ENCODE results near the gene MEOX1. TPM values are rescaled to one million over a fixed set of nuclear protein-coding genes. Genes with fewer than 3 reads are reported as not detected.
A peak's percentile ranks its signal among the peaks of the same experiment; 100 is the strongest.

The MEOX1 gene
- total RNA-seq, 1 donor from 2014 or later: not detected

GRCh38 chr17:43695970-43696865 is 34.5 kb upstream of the MEOX1 start:
- Histone ChIP-seq H3K9me3 (ENCODE audit: insufficient read depth, low read depth, low read length) (peaks cover 6% of the 10 kb centered on the region), H3K9ac (ENCODE audit: low read length) (no peak overlapping the region), H3K36me3 (ENCODE audit: insufficient read depth, low read length) (no peaks in the 10 kb centered on the region), H3K4me1 (ENCODE audit: insufficient read depth, low read length) (peaks cover 16% of the 10 kb centered on the region), H3K27ac (ENCODE audit: low read depth, low read length) (no peak overlapping the region), H3K4me3 (ENCODE audit: insufficient read depth, low read depth, low read length) (no peak overlapping the region), H4K20me1 (ENCODE audit: insufficient read depth, low read length) (no peaks in the 10 kb centered on the region), H3K79me2 (ENCODE audit: insufficient read depth, low read length) (no peaks in the 10 kb centered on the region), H3K27me3 (ENCODE audit: insufficient read depth, low read length) (peaks cover 6% of the 10 kb centered on the region), H3K4me2 (ENCODE audit: low read length) (peak overlapping the region; percentile 23), H2AFZ (ENCODE audit: low read depth, low read length) (no peak overlapping the region)
- peaks cover 14% of the 10 kb centered on the region for H3K4me1 Mint-ChIP-seq (ENCODE audit: low read depth, unreplicated experiment)
- DNase-seq (ENCODE audit: low read depth) (peak; percentile 23), FAIRE-seq (no peak)
- no peaks in the 10 kb centered on the region for H3K36me3 Mint-ChIP-seq (ENCODE audit: low read depth, unreplicated experiment)
- H3K27me3 Mint-ChIP-seq (ENCODE audit: low read depth, unreplicated experiment): peaks cover 21% of the 10 kb centered on the region
- no peak overlapping the region for H3K4me3 Mint-ChIP-seq (ENCODE audit: unreplicated experiment)
- no peak overlapping the region for H3K27ac Mint-ChIP-seq (ENCODE audit: unreplicated experiment)
- peaks cover 11% of the 10 kb centered on the region for H3K9me3 Mint-ChIP-seq (ENCODE audit: unreplicated experiment)
- no peak for TF ChIP-seq EZH2 (IDR thresholded peaks at IDR 0.05; ENCODE audit: insufficient read depth, low read length)
- TF ChIP-seq CTCF (IDR thresholded peaks at IDR 0.05; ENCODE audit: insufficient read depth, low read depth, low read length): no peak

GRCh38 chr17:43694081-43694870 is 32.6 kb upstream of the MEOX1 start:
- DNase-seq (ENCODE audit: low read depth): peak; percentile 45
- H3K27ac ChIP-seq (ENCODE audit: low read depth, low read length): no peak overlapping the region
- no peaks in the 10 kb centered on the region for H4K20me1 ChIP-seq (ENCODE audit: insufficient read depth, low read length)
- no peak overlapping the region for H3K4me2 ChIP-seq (ENCODE audit: low read length)
- H3K9me3 Mint-ChIP-seq (ENCODE audit: unreplicated experiment): peaks cover 5% of the 10 kb centered on the region
- peak; percentile 5 for FAIRE-seq
- no peaks in the 10 kb centered on the region for H3K36me3 ChIP-seq (ENCODE audit: insufficient read depth, low read length)
- no peaks in the 10 kb centered on the region for H3K36me3 Mint-ChIP-seq (ENCODE audit: low read depth, unreplicated experiment)
- peaks cover 29% of the 10 kb centered on the region for H3K27me3 Mint-ChIP-seq (ENCODE audit: low read depth, unreplicated experiment)
- H3K4me1 Mint-ChIP-seq (ENCODE audit: low read depth, unreplicated experiment): peaks cover 13% of the 10 kb centered on the region
- TF ChIP-seq CTCF (IDR thresholded peaks at IDR 0.05; ENCODE audit: insufficient read depth, low read depth, low read length) (peak; percentile 95), EZH2 (IDR thresholded peaks at IDR 0.05; ENCODE audit: insufficient read depth, low read length) (no peak)
- peaks cover 3% of the 10 kb centered on the region for H3K9me3 ChIP-seq (ENCODE audit: insufficient read depth, low read depth, low read length)
- no peak overlapping the region for H3K4me3 Mint-ChIP-seq (ENCODE audit: unreplicated experiment)
- H3K27ac Mint-ChIP-seq (ENCODE audit: unreplicated experiment): no peak overlapping the region
- H3K4me3 ChIP-seq (ENCODE audit: insufficient read depth, low read depth, low read length): no peak overlapping the region
- no peak overlapping the region for H2AFZ ChIP-seq (ENCODE audit: low read depth, low read length)
- peaks cover 12% of the 10 kb centered on the region for H3K27me3 ChIP-seq (ENCODE audit: insufficient read depth, low read length)
- no peak overlapping the region for H3K9ac ChIP-seq (ENCODE audit: low read length)
- no peaks in the 10 kb centered on the region for H3K79me2 ChIP-seq (ENCODE audit: insufficient read depth, low read length)
- peaks cover 8% of the 10 kb centered on the region for H3K4me1 ChIP-seq (ENCODE audit: insufficient read depth, low read length)
